HG02973 (cell line): ENCODE results near the gene SYF2.
"Not testable (repeated sequence)": the region's sequence is repeated elsewhere in the genome, so short reads cannot be mapped to it uniquely, and the experiment has no call there.

ENCODE experiments used
- ATAC-seq: cut with Tn5 transposase; IDR thresholded peaks from one replicate; pipeline ENCODE4 v1.9.1; 2021; ENCODE audit warnings: moderate library complexity; ENCODE audit not compliant: unreplicated experiment

The SYF2 gene

DNA sequence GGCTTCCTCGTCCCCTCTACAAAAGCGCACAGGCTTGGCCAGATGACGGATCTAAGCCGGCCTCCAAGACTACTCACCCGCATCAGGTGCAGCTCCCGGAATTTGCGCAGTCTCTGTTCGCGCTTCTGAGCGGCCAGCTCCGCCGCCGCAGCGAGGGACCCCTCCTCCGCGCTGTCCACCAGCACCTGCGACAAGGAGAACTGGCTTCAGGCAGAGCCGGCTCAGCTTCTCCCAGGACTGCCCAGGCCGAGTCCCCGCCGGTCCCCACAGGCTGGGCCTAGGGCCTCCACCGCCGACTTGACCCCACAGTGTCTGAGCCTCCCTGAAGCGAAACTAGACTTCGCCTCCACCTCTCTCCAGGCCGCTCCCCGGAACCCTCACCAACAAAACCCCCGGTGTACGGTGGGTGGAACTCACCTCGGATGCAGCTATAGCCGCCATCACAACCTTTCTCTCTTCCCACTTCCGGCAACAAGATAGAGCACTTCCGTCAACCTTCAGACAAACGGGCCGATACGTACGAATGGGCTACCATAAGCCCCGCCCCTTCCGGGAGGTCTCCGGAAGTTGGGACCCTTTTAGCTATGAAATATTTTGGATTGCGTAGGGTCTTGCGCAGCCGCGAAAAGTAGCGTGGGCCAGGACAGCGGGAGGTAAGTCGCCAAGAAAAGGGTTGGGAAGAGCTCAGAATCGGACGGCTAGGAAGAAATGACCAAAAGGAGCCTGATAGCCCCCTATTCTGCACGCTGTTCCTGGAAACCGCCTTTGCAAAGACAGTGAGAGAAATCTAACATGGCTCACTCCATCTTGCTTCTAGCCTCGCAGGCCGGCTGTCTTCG lies at the start of gene SYF2:
Gene SYF2, minus strand, starts transcription at position 476 of the 839 bp plus-strand sequence. Its CDS starts 35 bp downstream, at position 441.
- ATAC-seq: peak; percentile 72

DNA sequence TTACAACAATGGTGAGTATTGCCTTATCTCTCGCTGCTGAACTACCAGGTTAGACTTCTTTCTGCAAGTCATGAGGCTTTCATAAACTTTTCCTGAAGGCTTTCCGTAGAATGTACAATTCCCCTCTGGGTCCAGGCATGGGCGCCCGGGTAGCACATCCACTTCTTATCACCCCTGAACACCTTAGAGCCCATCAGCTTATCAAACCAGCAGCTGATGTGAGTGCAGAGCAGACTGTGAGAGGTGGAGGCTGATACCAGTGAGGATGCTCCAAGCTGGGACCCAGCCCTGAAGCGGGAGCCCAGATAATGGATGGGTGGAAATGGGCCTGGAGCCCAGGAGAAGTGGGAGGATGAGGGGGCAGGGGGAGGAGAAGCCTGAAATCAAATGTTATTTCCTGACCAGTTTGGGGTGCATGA lies 47.4 kb upstream of the SYF2 start:
- not testable (repeated sequence) for ATAC-seq

DNA sequence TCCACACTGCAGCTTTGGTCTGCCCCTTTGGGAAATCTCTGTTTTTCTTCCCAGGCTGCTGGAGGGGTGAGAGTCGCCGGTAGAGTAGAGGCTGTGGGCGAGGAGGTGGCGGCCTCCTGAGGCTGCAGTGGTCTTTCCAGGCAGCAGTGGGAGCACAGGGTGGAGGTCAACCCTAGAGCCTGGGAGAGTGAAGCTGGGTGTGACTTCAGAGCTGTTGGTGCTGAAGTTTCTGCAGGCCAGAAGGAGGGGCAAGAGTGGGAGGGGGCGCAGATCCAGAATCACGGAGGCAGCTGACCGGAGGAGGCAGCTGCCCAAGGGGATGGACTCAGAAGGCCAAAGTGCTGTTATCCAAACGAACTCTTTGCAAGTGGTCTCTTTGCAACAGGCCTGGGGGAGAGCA lies 46.5 kb upstream of the SYF2 start:
- not testable (repeated sequence) for ATAC-seq

GRCh38 chr1:25278358-25278757 lies 46.1 kb upstream of the SYF2 start:
- ATAC-seq: not testable (repeated sequence)

GRCh38 chr1:25277295-25277694 lies 45.0 kb upstream of the SYF2 start:
- ATAC-seq: not testable (repeated sequence)

DNA sequence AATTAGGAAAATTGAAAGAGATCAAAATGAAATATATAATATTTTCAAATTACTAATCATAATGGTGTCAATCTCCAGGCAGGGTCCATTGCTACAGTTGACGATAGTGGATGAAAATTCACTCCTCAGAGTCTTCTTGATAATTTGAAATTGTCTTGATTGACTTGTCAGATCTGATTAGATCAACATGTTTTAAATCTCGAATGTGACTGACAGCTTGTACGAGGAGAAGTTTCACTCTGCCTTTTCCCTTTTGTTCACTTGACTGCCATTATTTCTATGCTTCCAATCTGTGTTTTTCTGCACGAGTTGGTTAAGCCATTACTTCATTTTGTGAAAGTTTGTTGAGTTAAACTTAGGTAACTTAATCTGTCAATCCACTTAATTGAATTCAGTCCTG lies 43.3 kb upstream of the SYF2 start:
- not testable (repeated sequence) for ATAC-seq

GRCh38 chr1:25272238-25272637 lies 39.9 kb upstream of the SYF2 start, which contains the start of gene RHD:
RHD (plus strand) TSS chr1:25272509; CDS start chr1:25272548, 39 bp downstream.
- ATAC-seq: not testable (repeated sequence)

DNA sequence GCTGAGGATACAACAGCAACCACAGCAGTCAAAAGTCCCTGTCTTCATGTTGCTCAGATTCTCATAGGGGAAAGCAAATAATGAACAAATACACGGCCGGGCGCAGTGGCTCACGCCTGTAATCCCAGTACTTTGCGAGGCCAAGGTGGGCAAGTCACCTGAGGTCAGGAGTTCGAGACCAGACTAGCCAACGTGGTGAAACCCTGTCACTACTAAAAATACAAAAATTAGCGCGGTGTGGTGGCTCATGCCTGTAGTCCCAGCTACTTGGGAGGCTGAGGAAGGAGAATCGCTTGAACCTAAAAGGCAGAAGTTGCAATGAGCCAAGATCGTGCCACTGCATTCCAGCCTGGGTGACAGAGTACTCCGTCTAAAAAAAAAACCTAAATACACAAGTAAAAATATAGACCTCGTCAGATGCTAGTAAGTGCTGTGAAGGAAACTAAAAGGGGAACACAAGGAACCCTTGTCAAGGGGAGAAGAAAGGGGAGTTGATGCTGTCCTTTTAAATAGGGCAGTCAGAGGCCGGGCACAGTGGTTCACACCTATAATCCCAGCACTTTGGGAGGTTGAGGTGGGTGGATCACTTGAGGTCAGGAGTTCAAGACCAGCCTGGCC lies 36.0 kb upstream of the SYF2 start:
- not testable (repeated sequence) for ATAC-seq

GRCh38 chr1:25267288-25268142 lies 35.2 kb upstream of the SYF2 start:
- ATAC-seq: peak; percentile 63

DNA sequence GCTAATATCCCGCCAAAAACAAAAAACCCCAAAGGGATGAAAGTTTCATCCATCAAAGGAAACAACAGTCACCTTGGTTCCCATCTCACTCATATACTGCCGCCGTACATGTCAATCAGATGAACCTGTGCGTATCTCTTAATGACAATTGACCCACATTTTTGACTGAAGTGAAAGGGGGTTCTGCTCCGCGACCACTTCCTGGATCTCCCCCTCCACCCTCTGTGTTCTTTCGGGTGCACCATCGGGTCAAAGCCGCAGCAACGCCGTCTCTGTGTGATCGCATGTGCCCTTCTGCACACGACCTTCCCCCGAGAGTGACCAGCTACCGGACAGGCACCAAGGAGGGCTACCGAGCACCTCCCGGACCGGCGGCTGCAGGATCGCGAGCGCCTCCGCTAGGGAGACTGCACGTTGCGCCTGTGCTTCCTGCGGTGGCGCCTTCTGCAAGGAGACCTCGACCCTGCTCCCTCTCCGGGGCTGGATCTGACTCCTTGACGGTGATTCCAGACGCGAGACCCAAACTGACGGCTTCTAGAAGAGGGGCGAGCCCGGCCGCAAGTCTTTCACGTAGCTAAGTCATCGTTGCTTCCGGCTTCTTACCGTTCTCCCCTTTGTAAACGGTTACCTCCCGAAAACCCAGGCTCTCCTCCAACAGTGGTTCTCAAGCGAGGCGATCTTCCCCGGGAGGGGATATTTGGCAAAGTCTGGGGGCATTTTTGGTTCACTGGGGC lies 34.4 kb upstream of the SYF2 start:
- ATAC-seq: peak; percentile 26

GRCh38 chr1:25260336-25260735 lies 28.0 kb upstream of the SYF2 start:
- ATAC-seq: not testable (repeated sequence)

GRCh38 chr1:25259813-25260212 lies 27.5 kb upstream of the SYF2 start:
- ATAC-seq: not testable (repeated sequence)

DNA sequence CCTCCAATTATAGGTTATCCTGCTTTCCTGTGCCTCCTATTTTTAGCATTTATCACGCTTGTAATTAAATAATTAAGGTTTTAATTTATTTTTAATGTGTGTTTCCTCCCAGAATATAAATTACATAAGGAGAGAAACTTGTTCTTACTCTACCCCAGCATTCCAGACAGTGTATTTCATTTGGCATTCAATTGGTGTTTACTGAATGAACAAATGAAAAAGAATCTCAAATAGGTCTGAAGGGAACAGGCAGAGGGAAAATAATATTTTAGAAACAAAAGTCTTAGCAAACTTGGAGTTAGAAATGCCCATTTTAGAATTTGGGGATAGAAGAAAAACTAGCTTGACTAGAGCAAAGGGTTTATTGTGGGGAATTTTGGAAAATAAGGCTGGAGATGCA lies 24.9 kb upstream of the SYF2 start:
- ATAC-seq: no peak

DNA sequence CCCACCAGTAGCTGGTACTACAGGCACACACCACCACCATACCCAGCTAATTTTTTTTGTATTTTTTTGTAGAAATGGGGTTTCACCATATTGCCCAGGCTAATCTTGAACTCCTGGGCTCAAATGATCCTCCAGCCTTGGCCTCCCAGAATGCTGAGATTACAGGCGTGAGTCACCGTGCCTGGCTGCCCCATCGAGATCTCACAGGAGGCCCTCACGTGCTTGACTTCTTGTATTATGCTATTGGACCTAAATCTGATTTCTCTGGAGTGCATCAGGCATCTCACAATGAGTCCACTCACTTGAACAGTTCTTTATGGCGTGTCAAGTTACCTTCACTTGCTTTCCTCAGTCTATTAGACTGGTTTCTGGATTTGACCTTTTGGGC lies 24.3 kb upstream of the SYF2 start:
- ATAC-seq: no peak

GRCh38 chr1:25255706-25256577 lies 23.6 kb upstream of the SYF2 start:
- no peak for ATAC-seq

DNA sequence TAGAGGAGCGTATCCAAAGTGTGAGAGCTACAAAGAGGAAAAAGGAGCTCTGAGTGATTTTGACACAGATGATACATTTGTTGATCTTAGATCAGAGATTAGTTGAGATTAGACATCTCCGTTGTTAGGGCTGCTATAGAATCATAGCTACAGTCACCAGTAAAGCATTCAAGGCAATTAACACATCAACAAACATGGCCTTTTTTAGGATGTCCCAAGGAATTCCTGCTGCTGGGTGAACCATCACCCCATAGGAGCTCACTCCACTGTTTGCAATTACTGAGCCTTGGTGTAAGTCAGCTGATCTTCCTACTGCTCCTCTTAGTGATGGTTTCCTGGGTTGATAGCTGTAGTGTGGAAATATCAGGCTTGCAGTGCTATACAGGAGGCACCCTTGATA lies 21.6 kb upstream of the SYF2 start:
- no peak for ATAC-seq

DNA sequence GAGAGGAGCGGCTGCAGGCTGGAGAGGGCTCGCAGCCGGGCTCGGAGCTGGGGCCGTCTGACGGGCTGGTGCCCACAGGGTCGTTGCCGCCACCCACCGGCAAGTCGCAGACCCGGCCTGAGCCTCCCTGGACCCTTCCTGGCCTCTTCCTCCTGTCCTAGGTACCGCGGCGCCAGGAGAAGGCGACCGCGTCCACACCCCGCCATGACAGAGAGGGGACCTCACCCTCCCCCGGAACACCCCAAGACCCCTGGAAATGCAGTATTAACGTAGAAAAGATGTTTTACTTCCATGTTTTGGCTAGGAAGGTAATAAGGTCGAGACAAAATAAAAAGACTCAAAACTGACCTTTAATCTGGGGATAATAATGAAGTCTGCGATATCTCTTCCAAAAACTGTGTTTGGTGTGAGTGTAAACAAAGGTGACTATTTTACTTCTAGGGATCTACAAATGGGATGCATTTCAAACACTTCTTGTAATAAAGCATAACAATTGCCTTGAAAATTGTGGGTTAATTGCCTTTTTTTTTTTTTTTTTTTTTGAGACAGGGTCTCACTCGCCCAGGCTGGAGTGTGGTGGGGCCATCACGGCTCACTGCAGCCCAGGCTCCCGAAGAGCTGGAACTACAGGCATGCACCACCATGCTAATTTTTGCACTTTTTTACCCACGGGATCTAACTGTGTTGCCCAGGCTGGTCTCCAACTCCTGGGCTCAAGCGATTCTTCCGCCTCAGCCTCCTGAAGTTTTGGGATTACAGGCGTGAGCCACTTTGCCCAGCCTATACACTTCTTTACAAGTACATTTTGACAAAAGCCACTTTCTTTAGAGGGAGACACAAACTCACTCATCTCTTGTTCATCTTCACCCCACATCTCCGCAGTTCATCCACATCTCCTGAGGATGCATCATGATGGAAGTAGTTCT lies 15.8 kb upstream of the SYF2 start:
- peak; percentile 47 for ATAC-seq

GRCh38 chr1:25247024-25247828 lies 14.9 kb upstream of the SYF2 start, which contains the start of gene RSRP1:
RSRP1 (minus strand) TSS chr1:25247454; CDS start chr1:25246963, 491 bp downstream.
- peak; percentile 75 for ATAC-seq
